GM12878 (cell line): ENCODE data around the gene CKAP5.

Experiments used
- CREB1 ChIP-seq: IDR thresholded peaks from 2 replicates; pipeline ENCODE4 v1.6.1; 2012; ENCODE audit warnings: low read depth, mild to moderate bottlenecking, inconsistent platforms
- EZH2 ChIP-seq: IDR thresholded peaks from 2 replicates; pipeline ENCODE4 v1.6.1; 2012; ENCODE audit warnings: low read depth, mild to moderate bottlenecking, control low read depth, inconsistent platforms, low read length, borderline replicate concordance; ENCODE audit not compliant: control insufficient read depth
- MEF2B ChIP-seq: fragments of 450-650 bp; IDR thresholded peaks from 2 replicates; pipeline ENCODE4 v1.6.1; 2018; ENCODE audit warnings: mild to moderate bottlenecking, moderate library complexity; ENCODE audit not compliant: partially characterized antibody, poor library complexity, severe bottlenecking
- MYC ChIP-seq: IDR thresholded peaks from 2 replicates; pipeline ENCODE4 v1.6.1; 2011; ENCODE audit warnings: mild to moderate bottlenecking, low read length, moderate library complexity, inconsistent platforms; ENCODE audit not compliant: insufficient read depth, insufficient replicate concordance, insufficient read length, severe bottlenecking
- POLR2AphosphoS2 ChIP-seq: IDR thresholded peaks from 2 replicates; pipeline ENCODE4 v1.6.1; 2011; ENCODE audit warnings: low read depth, mild to moderate bottlenecking, low read length, improper control_type of control experiment, moderate library complexity
- POLR2AphosphoS5 ChIP-seq: IDR thresholded peaks from 2 replicates; pipeline ENCODE4 v1.6.1; 2011; ENCODE audit warnings: mild to moderate bottlenecking, low read length, inconsistent platforms
- ZNF217 ChIP-seq: fragments of 450-650 bp; IDR thresholded peaks from 2 replicates; pipeline ENCODE4 v1.6.1; 2017; ENCODE audit warnings: antibody characterized with exemption, mild to moderate bottlenecking
- ZNF24 ChIP-seq: fragments of 450-650 bp; IDR thresholded peaks from 2 replicates; pipeline ENCODE4 v1.6.1; 2017; ENCODE audit warnings: antibody characterized with exemption, mild to moderate bottlenecking
- TF ChIP-seq, protein P1 (sequence below), 3 experiments: IDR thresholded peaks in 2 of 3; conservative IDR thresholded peaks in 1 of 3; 2 replicates each; pipeline ENCODE4 v1.5.1; 2011; ENCODE audit warnings: low read depth in 3 of 3, low read length in 3 of 3, mild to moderate bottlenecking in 3 of 3, control low read depth in 2 of 3, moderate library complexity in 2 of 3, inconsistent platforms in 1 of 3, mixed read lengths in 1 of 3; ENCODE audit not compliant: control insufficient read depth in 2 of 3, insufficient read depth in 1 of 3; ENCODE audit errors: extremely low read depth in 1 of 3

- TF ChIP-seq, protein P1, sequence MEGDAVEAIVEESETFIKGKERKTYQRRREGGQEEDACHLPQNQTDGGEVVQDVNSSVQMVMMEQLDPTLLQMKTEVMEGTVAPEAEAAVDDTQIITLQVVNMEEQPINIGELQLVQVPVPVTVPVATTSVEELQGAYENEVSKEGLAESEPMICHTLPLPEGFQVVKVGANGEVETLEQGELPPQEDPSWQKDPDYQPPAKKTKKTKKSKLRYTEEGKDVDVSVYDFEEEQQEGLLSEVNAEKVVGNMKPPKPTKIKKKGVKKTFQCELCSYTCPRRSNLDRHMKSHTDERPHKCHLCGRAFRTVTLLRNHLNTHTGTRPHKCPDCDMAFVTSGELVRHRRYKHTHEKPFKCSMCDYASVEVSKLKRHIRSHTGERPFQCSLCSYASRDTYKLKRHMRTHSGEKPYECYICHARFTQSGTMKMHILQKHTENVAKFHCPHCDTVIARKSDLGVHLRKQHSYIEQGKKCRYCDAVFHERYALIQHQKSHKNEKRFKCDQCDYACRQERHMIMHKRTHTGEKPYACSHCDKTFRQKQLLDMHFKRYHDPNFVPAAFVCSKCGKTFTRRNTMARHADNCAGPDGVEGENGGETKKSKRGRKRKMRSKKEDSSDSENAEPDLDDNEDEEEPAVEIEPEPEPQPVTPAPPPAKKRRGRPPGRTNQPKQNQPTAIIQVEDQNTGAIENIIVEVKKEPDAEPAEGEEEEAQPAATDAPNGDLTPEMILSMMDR (IDR thresholded peaks at IDR 0.05 in 2 of 3, conservative IDR thresholded peaks at IDR 0.05 in 1 of 3; ENCODE audit: control insufficient read depth in 2 of 3, extremely low read depth in 1 of 3, insufficient read depth in 1 of 3, low read depth in 3 of 3, low read length in 3 of 3) = no peak
- TF ChIP-seq POLR2AphosphoS5 = no peak
- TF ChIP-seq ZNF24 = no peak
- no peak for TF ChIP-seq MEF2B
- TF ChIP-seq POLR2AphosphoS2 = no peak
- no peak for TF ChIP-seq ZNF217
- no peak for TF ChIP-seq CREB1
- TF ChIP-seq EZH2 = no peak
- TF ChIP-seq MYC = no peak
Measured at GRCh38 chr11:46837860-46838259, 8.2 kb downstream of the CKAP5 start.
